Measurements from ENCODE around the gene IRF6. TPM values are rescaled to one million over a fixed set of nuclear protein-coding genes. Genes with fewer than 3 reads are reported as not detected.

IRF6 gene
- total RNA-seq, 1 experiment from 2014 or later: 27.3 TPM

DNA sequence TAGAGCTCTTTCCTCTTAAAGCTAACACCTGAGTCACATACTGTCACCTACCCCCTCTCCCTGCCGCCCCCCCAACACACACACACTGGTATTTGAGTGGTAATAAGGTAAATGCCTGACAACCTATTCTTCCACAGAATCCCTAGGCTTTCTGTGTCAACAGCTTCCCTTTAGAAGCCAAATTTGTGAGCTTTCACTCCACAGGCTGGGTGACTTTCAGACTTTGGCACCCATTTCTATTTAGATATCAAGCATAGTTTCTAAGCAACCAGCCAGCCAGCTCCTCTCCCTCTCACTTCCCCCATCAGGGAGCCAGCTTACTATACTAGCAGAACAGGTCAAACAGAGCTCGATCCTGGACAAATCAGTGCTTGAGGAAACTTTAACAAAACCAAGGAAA, 18.4 kb downstream of the IRF6 start:
- intact Hi-C loops (cut with micrococcal nuclease; ENCODE audit: unreplicated experiment): no loop called here
- peaks cover 14% of the 10 kb centered on the region for H3K36me3 ChIP-seq (ENCODE audit: control insufficient read depth, insufficient read depth, low read length)
- Mint-ChIP-seq H3K27me3 (ENCODE audit: insufficient read depth, unreplicated experiment) (no peaks in the 10 kb centered on the region), H3K27ac (ENCODE audit: unreplicated experiment) (no peak overlapping the region), H3K4me1 (ENCODE audit: low read depth, unreplicated experiment) (peaks cover 19% of the 10 kb centered on the region), H3K9me3 (ENCODE audit: unreplicated experiment) (no peaks in the 10 kb centered on the region), H3K36me3 (ENCODE audit: insufficient read depth, unreplicated experiment) (peaks cover 49% of the 10 kb centered on the region), H3K4me3 (ENCODE audit: unreplicated experiment) (no peak overlapping the region)
- CTCF ChIA-PET: no interaction called here
- H3K27me3 ChIP-seq (replicated peaks; ENCODE audit: control insufficient read depth, insufficient read depth, low read length): no peaks in the 10 kb centered on the region
- no peak overlapping the region for H3K4me3 ChIP-seq (ENCODE audit: low read depth, low read length)
- POLR2A ChIA-PET: no interaction called here
- no peaks in the 10 kb centered on the region for H3K9me3 ChIP-seq
- peaks cover 28% of the 10 kb centered on the region for H3K4me1 ChIP-seq
- BruUV-seq (replicated peaks): no TSS peak
- TF ChIP-seq, protein P1, sequence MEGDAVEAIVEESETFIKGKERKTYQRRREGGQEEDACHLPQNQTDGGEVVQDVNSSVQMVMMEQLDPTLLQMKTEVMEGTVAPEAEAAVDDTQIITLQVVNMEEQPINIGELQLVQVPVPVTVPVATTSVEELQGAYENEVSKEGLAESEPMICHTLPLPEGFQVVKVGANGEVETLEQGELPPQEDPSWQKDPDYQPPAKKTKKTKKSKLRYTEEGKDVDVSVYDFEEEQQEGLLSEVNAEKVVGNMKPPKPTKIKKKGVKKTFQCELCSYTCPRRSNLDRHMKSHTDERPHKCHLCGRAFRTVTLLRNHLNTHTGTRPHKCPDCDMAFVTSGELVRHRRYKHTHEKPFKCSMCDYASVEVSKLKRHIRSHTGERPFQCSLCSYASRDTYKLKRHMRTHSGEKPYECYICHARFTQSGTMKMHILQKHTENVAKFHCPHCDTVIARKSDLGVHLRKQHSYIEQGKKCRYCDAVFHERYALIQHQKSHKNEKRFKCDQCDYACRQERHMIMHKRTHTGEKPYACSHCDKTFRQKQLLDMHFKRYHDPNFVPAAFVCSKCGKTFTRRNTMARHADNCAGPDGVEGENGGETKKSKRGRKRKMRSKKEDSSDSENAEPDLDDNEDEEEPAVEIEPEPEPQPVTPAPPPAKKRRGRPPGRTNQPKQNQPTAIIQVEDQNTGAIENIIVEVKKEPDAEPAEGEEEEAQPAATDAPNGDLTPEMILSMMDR (IDR thresholded peaks at IDR 0.05; ENCODE audit: insufficient read depth in 1 of 2, low read depth in 1 of 2, low read length in 1 of 2, severe bottlenecking in 1 of 2, unreplicated experiment in 1 of 2): no peak
- no peak for DNase-seq

DNA sequence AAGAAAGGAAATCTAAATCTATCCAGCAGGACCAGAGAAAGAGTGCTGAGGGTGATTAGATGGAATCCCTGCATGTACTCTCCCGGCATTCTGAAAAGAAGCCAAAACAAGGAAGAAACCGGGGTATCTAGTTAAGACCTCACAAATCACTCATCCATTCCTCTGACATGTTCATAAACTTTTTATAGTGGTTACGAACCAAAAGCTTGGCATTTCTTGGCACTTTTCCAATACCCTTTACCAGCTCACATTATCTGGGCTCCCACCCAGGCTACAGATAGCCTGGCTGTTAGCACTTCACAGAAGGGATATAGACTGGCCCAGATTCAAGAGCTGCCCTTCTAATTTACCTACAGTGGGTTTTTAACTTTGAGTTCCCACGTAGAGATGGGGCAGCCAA, 19.8 kb downstream of the IRF6 start:
- no peak overlapping the region for H3K27ac Mint-ChIP-seq (ENCODE audit: unreplicated experiment)

DNA sequence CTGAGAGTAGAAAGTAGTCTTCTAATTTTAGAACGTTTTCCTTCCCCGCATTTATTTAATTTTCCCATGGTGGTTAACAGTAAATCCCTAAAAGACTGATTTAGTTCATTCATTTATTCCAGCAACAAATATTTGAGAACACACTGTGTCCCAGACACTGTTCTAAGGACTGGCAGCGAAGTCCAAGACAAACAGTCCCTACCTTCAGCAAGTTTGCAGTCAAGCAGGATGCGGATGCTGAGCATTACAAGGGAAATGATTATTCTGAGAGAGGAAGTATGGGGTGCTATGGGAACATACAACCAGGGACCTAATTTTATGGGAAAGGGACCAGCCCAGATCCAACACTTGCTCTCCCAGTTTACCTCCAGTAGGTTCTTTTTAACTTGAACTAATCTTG, 20.4 kb downstream of the IRF6 start:
- H3K27me3 Mint-ChIP-seq (ENCODE audit: insufficient read depth, unreplicated experiment): no peaks in the 10 kb centered on the region
- H3K4me1 Mint-ChIP-seq (ENCODE audit: low read depth, unreplicated experiment): peaks cover 13% of the 10 kb centered on the region
- no peak for DNase-seq
- H3K27ac Mint-ChIP-seq (ENCODE audit: unreplicated experiment): no peak overlapping the region
- ChIA-PET CTCF (no interaction called here), POLR2A (interaction anchor here (1.4 to 1.6 kb wide), 2 partner anchors 13 to 19 kb away, joined by 3 to 6 read pairs; no protein-coding TSS in a partner anchor)
- Histone ChIP-seq H3K9me3 (no peaks in the 10 kb centered on the region), H3K4me3 (ENCODE audit: low read depth, low read length) (no peak overlapping the region), H3K27me3 (replicated peaks; ENCODE audit: control insufficient read depth, insufficient read depth, low read length) (no peaks in the 10 kb centered on the region), H3K4me1 (peaks cover 25% of the 10 kb centered on the region), H3K36me3 (ENCODE audit: control insufficient read depth, insufficient read depth, low read length) (peaks cover 11% of the 10 kb centered on the region)
- H3K4me3 Mint-ChIP-seq (ENCODE audit: unreplicated experiment): peak overlapping the region; percentile 90
- BruUV-seq (replicated peaks): no TSS peak
- H3K36me3 Mint-ChIP-seq (ENCODE audit: insufficient read depth, unreplicated experiment): peaks cover 36% of the 10 kb centered on the region
- no peaks in the 10 kb centered on the region for H3K9me3 Mint-ChIP-seq (ENCODE audit: unreplicated experiment)
- TF ChIP-seq, protein P1 (IDR thresholded peaks at IDR 0.05; ENCODE audit: insufficient read depth in 1 of 2, low read depth in 1 of 2, low read length in 1 of 2, severe bottlenecking in 1 of 2, unreplicated experiment in 1 of 2): no peak
- intact Hi-C loops (cut with micrococcal nuclease; ENCODE audit: unreplicated experiment): no loop called here

More for the DNA sequence above, 19.8 kb downstream of the IRF6 start:
- ChIA-PET POLR2A (no interaction called here), CTCF (interaction anchor here (0.6 kb wide), 1 partner anchor 121 kb away, joined by 3 read pairs; no protein-coding TSS in a partner anchor)
- Histone ChIP-seq H3K4me1 (peaks cover 25% of the 10 kb centered on the region), H3K4me3 (ENCODE audit: low read depth, low read length) (no peak overlapping the region), H3K9me3 (no peaks in the 10 kb centered on the region), H3K27me3 (replicated peaks; ENCODE audit: control insufficient read depth, insufficient read depth, low read length) (no peaks in the 10 kb centered on the region), H3K36me3 (ENCODE audit: control insufficient read depth, insufficient read depth, low read length) (peaks cover 11% of the 10 kb centered on the region)
- Mint-ChIP-seq H3K4me3 (ENCODE audit: unreplicated experiment) (no peak overlapping the region), H3K27me3 (ENCODE audit: insufficient read depth, unreplicated experiment) (no peaks in the 10 kb centered on the region), H3K4me1 (ENCODE audit: low read depth, unreplicated experiment) (peaks cover 13% of the 10 kb centered on the region), H3K36me3 (ENCODE audit: insufficient read depth, unreplicated experiment) (peaks cover 41% of the 10 kb centered on the region), H3K9me3 (ENCODE audit: unreplicated experiment) (no peaks in the 10 kb centered on the region)
- TF ChIP-seq, protein P1 (IDR thresholded peaks at IDR 0.05; ENCODE audit: insufficient read depth in 1 of 2, low read depth in 1 of 2, low read length in 1 of 2, severe bottlenecking in 1 of 2, unreplicated experiment in 1 of 2): no peak
- no TSS peak for BruUV-seq (replicated peaks)
- intact Hi-C loops (cut with micrococcal nuclease; ENCODE audit: unreplicated experiment): no loop called here
- no peak for DNase-seq
